Posterior cingulate gyrus (tissue), 11 donors: Measurements from ENCODE around the gene GPATCH4.

ENCODE experiments used
- DNase-seq, 10 donors: peaks; one replicate each; pipeline versions ENCODE4 v3.0.0 to v3.0.0-alpha.2; 2020 to 2021; ENCODE audit warnings: mixed read lengths in 3 of 10
- intact Hi-C: fragments of 100-400 bp; cut with DNase I; formaldehyde crosslinking; loops from one replicate; pipeline ENCODE4 v1.15.1; 2023

GPATCH4 gene

DNA sequence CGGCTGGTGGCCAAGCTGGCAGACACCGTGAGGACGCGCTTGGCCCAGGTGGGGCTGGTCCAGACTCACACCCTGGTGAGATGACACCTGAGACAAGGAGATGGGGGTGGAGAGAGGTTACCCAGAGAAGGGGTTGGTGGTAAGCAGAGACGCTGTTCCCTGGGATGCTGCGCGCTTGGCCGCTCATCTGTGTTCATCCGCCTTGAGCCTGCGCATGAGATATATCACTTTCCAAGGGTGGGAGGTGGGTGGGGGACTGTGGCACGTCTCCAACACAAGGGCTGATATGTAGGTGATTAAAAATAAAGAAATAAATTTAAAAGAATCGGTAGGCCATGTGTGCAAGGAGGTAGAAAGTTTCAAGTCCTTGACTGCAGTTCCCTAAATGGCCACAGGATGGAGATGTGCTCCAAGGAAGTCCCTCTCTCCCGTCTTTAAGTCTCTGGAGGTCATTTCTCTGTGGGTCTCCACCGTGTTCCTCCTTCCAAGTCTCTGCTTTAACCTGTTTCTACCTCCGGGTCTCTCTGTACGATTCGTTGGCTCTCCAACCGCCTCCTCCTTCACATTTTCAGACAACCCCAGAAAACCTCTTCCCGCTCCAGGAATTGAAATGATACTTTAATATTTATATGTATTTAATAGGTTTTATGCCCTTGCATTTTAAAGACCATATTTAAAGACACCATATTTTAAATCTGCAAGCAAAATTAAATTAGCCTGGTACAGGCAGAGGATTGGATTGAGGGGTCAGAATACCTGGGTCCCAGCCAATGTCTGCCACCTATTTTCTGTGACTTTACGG is 17.3 kb downstream of the GPATCH4 start:
- peak in 6 of 10 donors; percentile 50 to 76 (median 70) for DNase-seq
- intact Hi-C loops = loop anchor here (2.0 kb wide), 2 partner anchors 23 to 73 kb away; no protein-coding TSS in a partner anchor

DNA sequence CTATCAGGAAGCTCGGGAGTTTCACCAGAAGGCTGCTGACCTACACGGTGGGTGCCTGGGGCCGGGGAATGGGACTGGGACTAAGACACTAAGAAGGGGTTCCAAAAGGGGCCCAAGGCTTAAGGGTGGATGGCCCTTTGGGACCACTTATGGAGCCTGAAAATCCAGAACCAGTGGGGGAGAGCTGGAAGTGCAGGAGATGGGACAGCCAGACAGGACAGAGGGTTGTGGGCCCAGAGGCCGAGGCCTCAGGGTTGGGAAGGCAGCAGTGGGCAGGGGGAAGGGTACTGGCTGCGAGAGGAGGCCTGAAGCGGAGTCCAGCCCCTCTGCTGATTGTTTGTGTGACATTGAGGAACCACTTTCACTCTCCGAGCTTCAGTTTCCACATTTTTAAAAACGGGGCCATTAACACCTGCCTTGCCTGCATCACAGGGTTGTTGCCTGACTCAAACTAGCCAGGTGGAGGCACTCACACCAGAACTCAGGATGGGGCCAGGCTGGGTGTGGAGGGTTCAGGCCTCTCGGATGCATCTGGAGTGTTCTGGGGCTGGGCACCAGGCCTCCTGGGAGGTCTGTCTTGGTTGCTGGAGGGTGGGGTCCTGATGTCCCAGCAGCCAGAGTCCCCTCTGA is 18.8 kb downstream of the GPATCH4 start:
- intact Hi-C loops = no loop called here
- DNase-seq = peak in 1 of 10 donors; percentile 32

DNA sequence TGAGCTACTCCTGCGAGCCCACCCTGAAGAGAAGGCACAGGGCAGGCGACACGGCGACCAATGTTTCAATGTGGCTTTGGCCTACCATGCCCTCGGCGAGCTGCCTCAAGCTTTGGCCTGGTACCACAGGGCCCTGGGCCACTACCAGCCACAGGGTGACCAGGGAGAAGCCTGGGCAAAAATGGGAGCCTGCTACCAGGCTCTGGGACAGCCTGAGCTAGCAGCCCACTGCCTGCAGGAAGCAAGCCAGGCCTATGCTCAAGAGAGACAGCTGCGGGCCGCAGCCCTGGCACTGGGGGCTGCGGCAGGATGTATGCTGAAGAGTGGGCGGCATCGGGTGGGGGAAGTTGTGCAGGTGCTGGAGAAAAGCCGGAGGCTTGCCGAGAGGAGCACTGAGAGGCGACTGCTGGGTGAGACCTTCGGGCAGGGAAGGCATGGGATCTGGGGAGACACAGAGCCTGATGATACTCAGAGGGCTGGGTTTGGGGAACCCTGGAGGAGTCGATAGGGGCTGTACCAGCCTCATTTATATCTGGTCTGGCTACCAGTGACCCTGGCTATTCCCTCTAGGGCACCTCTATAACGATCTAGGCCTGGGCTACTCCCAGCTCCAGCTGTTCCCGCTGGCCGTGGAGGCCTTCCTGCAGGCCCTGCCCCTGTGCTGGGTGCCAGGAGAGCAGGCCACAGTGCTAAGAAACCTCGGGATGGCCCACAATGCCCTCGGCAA is 19.5 kb downstream of the GPATCH4 start:
- DNase-seq = peak in 2 of 10 donors; percentile 77 to 79
- intact Hi-C loops = no loop called here

DNA sequence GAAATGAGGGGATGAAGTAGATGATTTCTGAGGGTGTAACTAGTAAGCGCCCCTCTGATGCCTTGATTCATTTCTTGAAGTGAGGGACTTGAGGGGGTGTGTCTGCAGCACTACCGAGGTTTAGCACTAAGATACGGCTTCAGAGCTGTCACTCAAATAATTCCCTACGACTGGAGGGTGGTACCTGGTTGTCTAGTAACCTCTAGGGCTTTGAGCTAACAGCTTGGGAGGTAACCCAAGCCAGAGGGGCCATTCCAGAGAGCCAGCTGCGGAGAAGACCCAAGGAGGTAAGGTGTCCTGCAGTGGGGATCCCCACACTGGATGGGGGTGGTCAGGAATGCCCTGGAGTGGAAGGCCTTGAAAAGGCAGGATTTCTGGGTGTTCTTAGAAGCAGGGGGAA is 21.8 kb downstream of the GPATCH4 start, which contains the start of gene TTC24:
Gene TTC24 (plus strand): TSS at position 252 of the 400 bp plus-strand sequence. CDS start 1,642 bp downstream, outside the sequence.
- peak in 1 of 10 donors; percentile 36 for DNase-seq
- intact Hi-C loops = no loop called here

DNA sequence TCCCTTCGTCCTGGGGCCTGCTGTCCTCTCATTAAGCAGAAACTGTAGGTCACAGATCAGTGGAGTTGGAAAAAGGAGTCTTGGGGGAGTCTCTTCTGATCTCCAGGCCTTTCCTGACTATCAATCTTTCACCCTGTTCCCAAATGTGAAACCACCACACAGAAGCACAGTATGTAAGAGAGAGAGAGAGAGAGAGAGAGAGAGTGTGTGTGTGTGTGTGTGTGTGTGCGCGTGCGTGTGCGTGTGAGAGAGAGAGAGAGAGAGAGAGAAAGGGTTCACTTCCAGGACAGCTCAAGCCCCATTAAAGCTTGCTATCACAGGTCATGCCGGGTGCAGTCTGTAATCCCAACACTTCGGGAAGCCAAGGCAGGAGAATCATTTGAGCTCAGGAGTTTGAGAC is 23.2 kb downstream of the GPATCH4 start:
- intact Hi-C loops = no loop called here
- no peak for DNase-seq

DNA sequence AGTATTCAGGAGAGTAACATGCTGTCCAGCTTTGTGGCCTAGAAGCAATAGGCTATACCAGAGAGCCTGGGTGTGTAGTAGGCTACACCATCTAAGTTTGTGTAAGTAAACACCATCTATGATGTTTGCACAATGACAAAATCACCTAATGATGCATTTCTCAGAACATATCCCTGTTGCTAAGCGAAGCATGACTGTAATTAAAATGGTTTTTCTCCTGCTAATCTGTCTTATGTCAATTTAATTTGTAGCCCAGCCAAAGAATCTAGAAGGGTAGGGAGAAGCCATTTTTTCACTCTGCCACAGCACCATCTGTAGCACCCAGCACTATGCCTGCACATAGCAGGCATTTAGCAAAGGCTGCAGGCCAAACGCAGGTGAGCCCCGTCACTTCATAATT is 23.7 kb downstream of the GPATCH4 start:
- intact Hi-C loops = no loop called here
- DNase-seq = no peak

DNA sequence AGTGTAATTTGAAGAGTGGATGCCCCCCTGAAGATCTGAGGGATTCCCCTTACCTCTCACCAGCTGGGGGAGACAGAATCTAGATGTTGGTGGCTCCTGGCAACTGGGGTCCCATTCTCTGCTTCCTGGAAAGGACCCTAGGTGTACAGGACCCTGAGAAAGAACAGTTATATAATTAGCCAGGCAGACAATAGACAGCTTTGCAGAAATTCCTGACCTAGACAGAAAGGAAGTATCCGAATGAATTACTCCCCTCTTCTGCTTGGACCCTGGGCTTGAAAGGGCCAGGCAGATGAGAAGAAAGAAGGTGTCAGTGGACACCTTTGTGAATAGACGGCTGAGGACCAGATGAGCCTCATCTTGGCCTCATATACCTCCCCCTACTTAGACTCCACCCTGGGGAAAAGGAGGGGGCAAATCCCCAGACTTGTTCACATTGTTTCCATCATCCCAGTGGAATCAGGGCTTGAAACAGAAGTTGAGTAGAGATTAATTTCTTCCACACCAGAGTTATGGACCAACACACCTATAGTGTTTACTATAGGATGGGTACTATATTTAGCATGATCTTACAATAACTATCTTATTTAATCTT is 27.1 kb downstream of the GPATCH4 start:
- DNase-seq = no peak
- intact Hi-C loops = loop anchor here (5.0 kb wide), 1 partner anchor 62 kb away; no protein-coding TSS in a partner anchor

DNA sequence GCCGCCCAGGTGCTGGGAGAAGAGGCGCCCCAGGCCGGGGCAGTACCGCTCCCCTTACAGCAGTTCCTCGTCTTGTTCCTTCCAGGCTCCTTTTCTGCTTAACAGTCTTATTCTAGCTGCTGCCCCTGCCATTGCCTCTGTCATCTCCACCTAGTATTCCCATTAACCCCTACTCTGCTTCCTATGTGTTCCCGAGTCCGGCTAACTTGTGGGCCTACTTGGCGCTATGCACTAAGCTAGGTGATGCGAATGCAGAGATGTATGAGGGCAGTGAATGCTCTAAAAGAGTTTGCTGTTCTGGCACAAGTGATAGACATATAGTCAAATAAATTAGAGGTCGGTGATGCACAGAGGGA is 28.6 kb downstream of the GPATCH4 start:
- DNase-seq = no peak
- intact Hi-C loops = loop anchor here (5.0 kb wide), 1 partner anchor 60 kb away; no protein-coding TSS in a partner anchor

DNA sequence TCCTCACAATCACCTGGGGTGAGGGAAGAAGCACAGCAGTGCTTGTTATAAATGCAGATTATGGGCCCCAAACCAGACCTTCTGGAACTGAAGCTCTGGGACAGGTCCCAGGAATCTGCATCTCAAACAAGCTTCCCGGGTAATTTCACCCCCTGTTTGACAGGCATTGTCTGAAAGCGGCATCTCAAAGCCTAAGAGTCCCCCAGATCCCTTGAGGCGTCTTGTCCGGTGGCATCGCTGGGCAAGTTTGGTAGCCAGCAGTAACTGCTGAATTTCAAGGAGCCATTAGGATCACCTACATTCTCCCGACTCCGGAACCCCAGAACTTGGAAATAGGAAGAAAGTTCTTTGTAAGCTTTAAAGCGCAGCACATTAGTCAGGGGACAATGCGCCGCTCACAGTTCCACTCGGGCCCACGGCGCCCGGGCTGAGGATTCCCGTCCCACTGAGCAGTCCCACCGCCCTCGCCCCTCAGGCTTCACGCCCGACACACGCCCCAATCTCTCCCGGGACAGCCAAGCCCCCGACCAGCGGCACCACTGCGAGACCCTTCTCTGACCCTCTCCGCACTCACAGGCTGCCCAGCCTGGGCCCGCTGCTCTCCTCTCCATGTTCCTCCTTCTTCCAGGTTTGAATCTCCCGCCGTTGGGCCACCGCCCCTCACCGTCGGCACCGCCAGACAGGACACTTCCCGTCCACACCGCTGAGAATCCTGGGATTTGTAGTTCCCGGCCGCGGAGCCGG is 29.2 kb downstream of the GPATCH4 start, which contains the start of gene IQGAP3:
Gene IQGAP3 (minus strand): TSS at position 647 of the 744 bp plus-strand sequence. CDS start 36 bp downstream, at position 611.
- peak; percentile 67 to 97 (median 82) for DNase-seq
- intact Hi-C loops = loop anchor here (5.0 kb wide), 1 partner anchor 60 kb away; no protein-coding TSS in a partner anchor

DNA sequence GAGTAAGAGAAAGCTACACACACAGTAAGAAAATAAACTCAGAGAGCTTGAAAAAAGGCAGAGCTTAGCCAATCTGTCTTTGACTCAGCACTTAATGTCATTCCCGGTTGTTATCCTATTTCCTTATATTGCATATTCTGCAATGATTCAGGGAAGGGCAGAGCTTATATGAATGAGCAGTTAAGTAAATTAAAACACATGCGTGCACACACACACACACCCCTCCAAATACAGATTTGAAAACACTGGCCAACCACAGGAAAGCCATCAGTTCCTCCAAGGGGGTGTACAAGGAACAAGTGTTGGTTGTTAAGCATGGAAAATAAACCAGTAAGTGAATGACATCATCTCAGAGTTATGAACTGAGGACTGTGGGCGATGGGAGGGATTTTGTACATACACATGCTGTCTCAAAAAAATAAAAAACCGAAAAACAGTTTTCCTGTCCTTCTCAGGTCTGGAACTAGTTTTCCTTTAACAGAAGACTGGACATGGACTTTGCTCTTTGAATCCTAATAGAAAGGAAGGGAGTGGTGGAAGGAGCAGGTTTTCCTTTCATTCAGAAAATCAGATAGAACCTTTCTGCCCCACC is 29.9 kb downstream of the GPATCH4 start:
- intact Hi-C loops = loop anchor here (5.0 kb wide), 1 partner anchor 59 kb away; no protein-coding TSS in a partner anchor
- peak in 1 of 10 donors; percentile 7 for DNase-seq

DNA sequence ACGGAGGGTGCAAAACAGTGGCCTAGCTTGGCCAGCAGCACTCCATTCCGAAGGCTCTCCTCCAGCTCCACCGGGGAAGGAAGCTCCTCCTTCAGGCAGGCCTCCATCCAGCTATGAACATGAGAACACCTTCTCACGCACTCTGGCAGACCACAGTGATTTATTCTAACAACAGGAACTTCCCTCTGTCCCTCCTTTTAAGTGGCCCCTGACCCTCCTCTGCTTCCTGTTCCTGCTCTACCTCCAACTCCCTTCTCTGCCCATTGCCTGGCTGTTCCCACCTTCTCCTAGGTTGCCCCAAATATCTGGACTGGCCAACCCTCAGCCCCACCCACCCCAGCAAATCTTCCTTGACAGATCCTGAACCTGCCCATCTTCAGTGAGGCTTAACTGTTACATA is 34.8 kb downstream of the GPATCH4 start:
- intact Hi-C loops = no loop called here
- DNase-seq = peak in 2 of 10 donors; percentile 25 to 30

DNA sequence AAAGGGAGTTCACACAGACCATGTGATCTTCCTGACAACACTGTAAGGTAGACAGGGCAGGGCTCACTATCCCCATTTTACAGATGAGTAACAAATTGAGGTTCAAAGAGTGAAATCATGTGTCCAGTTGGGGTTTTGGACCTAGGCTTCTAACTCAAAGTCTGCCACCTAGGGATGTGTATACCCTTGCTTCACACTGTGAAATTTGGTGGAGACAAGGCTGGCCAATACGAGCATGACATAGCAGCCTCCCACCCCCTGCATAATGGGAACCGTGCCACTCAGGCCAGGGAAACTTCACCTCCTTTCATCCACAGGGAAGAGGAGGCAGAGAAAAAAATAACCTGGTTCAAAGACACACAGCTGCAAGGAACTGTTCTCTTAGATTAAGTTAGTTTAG is 35.8 kb downstream of the GPATCH4 start:
- DNase-seq = peak in 1 of 10 donors; percentile 14
- intact Hi-C loops = no loop called here

DNA sequence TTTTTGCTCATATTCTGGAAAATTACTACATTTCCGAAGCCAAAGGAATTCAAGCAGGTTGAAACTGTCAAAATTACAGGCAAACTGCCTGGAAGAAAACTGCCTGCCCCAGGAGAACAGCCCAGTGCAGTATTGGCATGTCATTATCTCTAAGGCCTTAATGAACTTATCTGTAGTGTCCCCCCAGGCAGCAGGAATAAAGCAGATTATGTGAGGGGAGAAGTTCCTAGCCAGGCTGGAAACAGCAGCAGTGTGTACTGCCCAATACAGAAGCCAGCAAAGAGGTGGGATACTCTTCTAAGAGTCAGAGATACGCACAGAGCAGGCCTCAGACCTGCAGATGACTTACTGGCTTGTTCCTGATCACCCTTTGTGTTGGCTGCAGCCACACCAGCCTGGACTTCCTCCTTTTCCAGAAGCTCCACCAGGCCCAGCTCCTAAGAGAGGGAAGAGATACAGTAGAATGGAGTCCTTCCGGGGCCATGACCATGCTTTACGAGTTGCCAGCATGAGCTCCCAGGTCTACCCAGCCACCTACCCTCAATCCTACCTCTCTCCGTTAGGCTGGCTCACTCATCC is 40.6 kb downstream of the GPATCH4 start:
- DNase-seq = peak in 1 of 10 donors; percentile 72
- intact Hi-C loops = no loop called here

DNA sequence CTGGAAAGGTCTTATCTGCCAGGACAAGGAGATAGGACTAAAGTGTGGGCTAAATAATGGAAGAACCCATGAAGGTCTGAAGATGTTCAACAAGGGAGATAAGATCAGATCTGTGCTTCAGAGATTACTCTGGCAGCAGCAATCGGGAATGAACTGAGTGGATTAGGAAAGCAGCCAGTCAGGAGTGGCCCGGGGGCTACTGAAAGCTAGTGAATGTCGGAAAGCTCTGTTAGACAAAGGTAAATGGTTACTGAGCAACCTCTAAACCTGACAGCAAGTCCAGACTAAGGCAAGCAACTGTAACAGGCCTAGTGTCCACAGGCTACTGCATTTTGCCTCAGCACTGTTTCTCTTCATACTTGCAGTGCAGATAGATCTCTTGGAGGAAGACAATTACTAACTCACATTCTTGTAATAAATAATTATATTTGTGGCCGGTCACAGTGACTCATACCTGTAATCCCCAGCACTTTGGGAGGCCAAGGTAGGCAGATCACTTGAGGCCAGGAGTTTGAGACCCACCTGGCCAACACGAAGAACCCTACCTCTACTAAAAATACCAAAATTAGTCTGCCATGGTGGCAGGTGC is 41.4 kb downstream of the GPATCH4 start:
- intact Hi-C loops = no loop called here
- DNase-seq = peak in 1 of 10 donors; percentile 3

DNA sequence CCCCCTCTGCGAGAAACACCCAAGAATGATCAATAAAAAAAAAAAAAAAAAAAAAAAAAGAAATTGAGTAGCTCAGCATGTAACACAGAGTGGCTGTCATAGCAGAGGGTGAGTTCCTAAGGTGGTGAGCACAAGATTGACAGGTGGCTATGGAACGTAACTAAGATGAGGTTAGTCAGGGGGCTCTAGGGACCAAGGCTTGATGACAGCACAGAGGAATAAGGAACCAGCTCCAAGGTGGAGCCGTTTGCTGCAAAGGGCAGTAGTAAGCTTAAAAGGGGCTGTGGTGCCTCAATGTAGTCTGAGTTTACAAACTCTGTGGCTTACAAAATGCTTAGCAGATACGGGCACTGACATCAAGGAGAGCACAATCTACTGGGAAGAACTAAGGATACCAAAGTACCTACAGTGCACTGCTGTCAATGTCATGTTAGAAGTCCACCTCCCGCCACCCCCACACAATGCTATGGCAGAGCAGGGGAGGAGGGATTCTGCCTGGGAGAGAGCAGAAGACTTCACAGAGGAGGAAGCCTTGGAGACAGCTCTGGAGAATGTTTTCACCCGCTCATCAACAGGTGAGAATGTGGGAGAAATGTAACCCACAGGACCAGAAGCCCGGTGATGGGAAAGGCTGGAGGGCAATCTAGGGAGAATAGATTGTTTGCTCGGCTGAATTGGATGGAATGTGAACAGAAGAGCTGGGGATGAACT is 42.0 kb downstream of the GPATCH4 start:
- intact Hi-C loops = no loop called here
- DNase-seq = peak in 1 of 10 donors; percentile 37

DNA sequence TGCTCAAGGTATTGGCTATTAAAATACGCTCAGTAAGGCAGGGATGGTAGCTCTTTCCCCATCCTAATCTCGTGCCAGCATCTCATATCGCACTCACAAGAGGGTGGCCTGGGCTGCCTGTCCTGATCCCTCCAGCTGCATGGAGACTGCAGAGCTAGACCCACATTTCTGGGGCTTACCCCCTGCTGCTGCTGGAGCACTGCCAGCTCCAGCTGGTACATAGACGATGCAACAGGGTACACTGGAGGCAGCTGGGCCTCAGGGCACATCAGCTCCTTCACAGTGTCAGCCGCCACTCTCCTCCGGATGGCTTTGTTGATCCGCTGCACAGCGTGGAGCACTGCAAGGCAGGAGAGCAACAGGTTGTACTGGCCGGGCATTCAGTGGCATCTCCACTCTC is 44.9 kb downstream of the GPATCH4 start:
- intact Hi-C loops = no loop called here
- peak in 1 of 10 donors; percentile 64 for DNase-seq

DNA sequence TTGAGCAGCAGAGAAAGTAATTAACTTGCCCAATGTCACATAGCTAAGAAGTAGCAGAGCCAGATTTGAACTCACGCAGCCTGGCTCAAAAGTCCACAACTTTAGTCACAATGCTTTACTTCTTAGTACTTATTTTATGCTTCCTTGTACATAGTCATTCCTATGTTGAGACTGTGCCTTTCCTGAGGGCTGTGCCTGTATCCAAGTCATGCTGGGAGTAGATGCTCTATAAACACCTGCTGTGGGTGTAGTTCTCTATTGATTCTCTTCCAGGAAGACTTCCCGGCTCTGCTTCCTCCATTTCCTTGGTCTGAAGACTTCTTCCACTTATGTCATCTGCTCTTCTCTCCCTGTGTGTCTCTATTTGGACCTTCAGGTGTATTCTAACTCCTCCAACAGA is 45.6 kb downstream of the GPATCH4 start:
- DNase-seq = peak in 1 of 10 donors; percentile 2
- intact Hi-C loops = no loop called here

DNA sequence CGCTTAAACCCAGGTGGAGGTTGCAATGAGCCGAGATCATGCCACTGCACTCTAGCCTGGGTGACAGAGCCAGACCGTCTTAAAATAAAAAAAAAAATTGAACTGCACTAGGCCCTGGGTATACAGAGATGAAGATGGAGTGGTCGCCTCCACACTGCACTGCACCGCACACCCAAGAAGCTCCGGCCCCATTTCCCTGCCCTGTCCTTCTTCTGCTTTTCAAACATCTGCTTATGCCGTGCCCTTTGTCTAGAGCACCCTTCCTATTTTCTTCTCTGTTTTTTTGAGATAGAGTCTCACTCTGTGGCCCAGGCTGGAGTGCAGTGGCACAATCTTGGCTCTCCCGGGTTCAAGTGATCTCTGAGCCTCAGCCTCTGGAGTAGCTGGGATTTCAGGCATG is 46.3 kb downstream of the GPATCH4 start:
- peak in 1 of 10 donors; percentile 44 for DNase-seq
- intact Hi-C loops = no loop called here
